SK-N-SH (cell line): ENCODE results near the gene SEZ6L2. TPM values are rescaled to one million over a fixed set of nuclear protein-coding genes. Genes with fewer than 3 reads are reported as not detected.

ENCODE experiments used
- CTCF ChIA-PET: fragments of 300-600, 350-600 bp; formaldehyde crosslinking; extraction: SDS; loops from one replicate; lab custom pipeline; 2021; lab: Yijun Ruan, JAX
- POLR2A ChIA-PET: fragments of 350-600 bp; sonication (Branson Sonifier 250); formaldehyde crosslinking; extraction: SDS; loops from one replicate; lab custom pipeline; 2020; ENCODE audit warnings: antibody characterized with exemption, inconsistent platforms; lab: Yijun Ruan, JAX
- DNase-seq: peaks from one replicate; pipeline ENCODE4 v3.0.0; 2012
- H2AFZ ChIP-seq: fragments of 200-600 bp; sonication (generic); 2 replicates; pipeline ENCODE4 v1.8.1; 2016; ENCODE audit warnings: antibody characterized with exemption, mild to moderate bottlenecking, low read depth
- H3F3A ChIP-seq: fragments of 200-600 bp; sonication (generic); replicated peaks from 2 replicates; pipeline ENCODE3; 2016; ENCODE audit warnings: antibody characterized with exemption, mild to moderate bottlenecking; ENCODE audit not compliant: insufficient read depth
- H3K27ac ChIP-seq, 2 experiments: fragments of 200-500 bp in 1 of 2; fragments of 200-600 bp in 1 of 2; sonication (Bioruptor generic) in 1 of 2; sonication (generic), shearing (Covaris generic) in 1 of 2; 2 replicates each; pipeline versions ENCODE4 v1.5.1 to v1.6.1; 2014 to 2016; ENCODE audit warnings: low read depth in 2 of 2, inconsistent platforms in 1 of 2, low read length in 1 of 2, mild to moderate bottlenecking in 1 of 2, mixed read lengths in 1 of 2
- H3K27me3 ChIP-seq: fragments of 200-600 bp; sonication (generic), shearing (Covaris generic); 2 replicates; pipeline ENCODE4 v1.6.1; 2016; ENCODE audit warnings: mixed run types; ENCODE audit not compliant: insufficient read depth
- H3K36me3 ChIP-seq, 2 experiments: fragments of 200-500 bp in 1 of 2; fragments of 200-600 bp in 1 of 2; sonication (Bioruptor generic) in 1 of 2; sonication (generic) in 1 of 2; replicated peaks in 1 of 2; 2 replicates each; pipeline versions ENCODE3 to v1.5.1; 2014 to 2016; ENCODE audit warnings: low read length in 1 of 2, mild to moderate bottlenecking in 1 of 2; ENCODE audit not compliant: insufficient read depth in 2 of 2, control insufficient read depth in 1 of 2
- H3K4me1 ChIP-seq, 2 experiments: fragments of 200-500 bp in 1 of 2; fragments of 200-600 bp in 1 of 2; sonication (Bioruptor generic) in 1 of 2; sonication (generic), shearing (Covaris generic) in 1 of 2; 2 replicates each; pipeline versions ENCODE4 v1.5.1 to v1.6.1; 2014 to 2016; ENCODE audit warnings: low read depth in 1 of 2, low read length in 1 of 2, mixed run types in 1 of 2; ENCODE audit not compliant: insufficient read depth in 2 of 2, control insufficient read depth in 1 of 2
- H3K4me2 ChIP-seq: fragments of 200-600 bp; sonication (generic), shearing (Covaris generic); 2 replicates; pipeline ENCODE4 v1.6.1; 2017; ENCODE audit warnings: mixed run types
- H3K4me3 ChIP-seq, 2 experiments: fragments of 200-500 bp in 1 of 2; fragments of 200-600 bp in 1 of 2; sonication (Bioruptor generic) in 1 of 2; sonication (generic), shearing (Covaris generic) in 1 of 2; 2 replicates each; pipeline versions ENCODE4 v1.5.1 to v1.8.1; 2014 to 2016; ENCODE audit warnings: low read depth in 2 of 2, inconsistent platforms in 1 of 2, low read length in 1 of 2, mild to moderate bottlenecking in 1 of 2, mixed read lengths in 1 of 2, moderate library complexity in 1 of 2
- H3K79me2 ChIP-seq: fragments of 200-600 bp; sonication (generic); 2 replicates; pipeline ENCODE4 v1.8.1; 2017; ENCODE audit warnings: mild to moderate bottlenecking; ENCODE audit not compliant: insufficient read depth
- H3K9ac ChIP-seq: fragments of 200-600 bp; sonication (generic); 2 replicates; pipeline ENCODE4 v1.6.1; 2017; ENCODE audit warnings: mixed run types
- H3K9me2 ChIP-seq: fragments of 200-600 bp; sonication (generic); 2 replicates; pipeline ENCODE4 v1.6.1; 2017; ENCODE audit warnings: mixed run types
- H3K9me3 ChIP-seq: fragments of 200-600 bp; sonication (generic); 2 replicates; pipeline ENCODE4 v1.6.1; 2017; ENCODE audit warnings: mixed run types, mild to moderate bottlenecking, moderate library complexity
- H4K20me1 ChIP-seq: fragments of 200-600 bp; sonication (generic); 2 replicates; pipeline ENCODE4 v1.6.1; 2017; ENCODE audit warnings: mild to moderate bottlenecking, mixed run types; ENCODE audit not compliant: insufficient read depth
- CHD2 ChIP-seq: fragments of 150-350 bp; IDR thresholded peaks from 2 replicates; pipeline ENCODE4 v1.6.1; 2018; ENCODE audit warnings: low read length; ENCODE audit not compliant: partially characterized antibody
- ELF1 ChIP-seq: IDR thresholded peaks from 2 replicates; pipeline ENCODE4 v1.4.0; 2012
- GATA2 ChIP-seq: sonication (generic); formaldehyde crosslinking; IDR thresholded peaks from 2 replicates; pipeline ENCODE4 v1.5.0; 2020; ENCODE audit warnings: mild to moderate bottlenecking, missing genetic modification reagents
- POLR2AphosphoS5 ChIP-seq: IDR thresholded peaks from 2 replicates; pipeline ENCODE4 v1.6.1; 2012; ENCODE audit warnings: low read depth, low read length
- RAD21 ChIP-seq: IDR thresholded peaks from 2 replicates; pipeline ENCODE4 v1.6.1; 2012; ENCODE audit warnings: mild to moderate bottlenecking, low read length
- RCOR1 ChIP-seq: fragments of 150-350 bp; IDR thresholded peaks from 2 replicates; pipeline ENCODE4 v1.6.1; 2017; ENCODE audit warnings: antibody characterized with exemption, low read length
- RXRA ChIP-seq: IDR thresholded peaks from 2 replicates; pipeline ENCODE4 v1.4.0; 2012; ENCODE audit warnings: low read depth, mild to moderate bottlenecking, borderline replicate concordance
- SMC3 ChIP-seq: IDR thresholded peaks from 2 replicates; pipeline ENCODE4 v1.6.1; 2012; ENCODE audit warnings: low read depth, low read length, improper control_type of control experiment
- YY1 ChIP-seq: IDR thresholded peaks from 2 replicates; pipeline ENCODE4 v1.4.0; 2012; ENCODE audit warnings: low read depth, mild to moderate bottlenecking
- WGBS: methylation state at CpG from one replicate; pipeline ENCODE4 v1.1.6; 2017; ENCODE audit warnings: low lambda C conversion rate; 5-methylcytosine and 5-hydroxymethylcytosine counted together
- polyA plus RNA-seq, 3 experiments: library from polyadenylated mRNA; depleted of rRNA; stranded (reverse); fragments of >200 nt; gene quantifications; 2 replicates each; pipeline ENCODE4 v1.2.3, GENCODE V29; 2012
- TF ChIP-seq, protein P1 (sequence below): IDR thresholded peaks from 2 replicates; pipeline ENCODE4 v1.6.1; 2012; ENCODE audit warnings: mild to moderate bottlenecking, low read depth, low read length, moderate library complexity
- TF ChIP-seq, protein P2 (sequence below): fragments of 200-600 bp; sonication (generic); IDR thresholded peaks from 2 replicates; pipeline ENCODE4 v1.6.1; 2017; ENCODE audit warnings: antibody characterized with exemption, mild to moderate bottlenecking, moderate library complexity

The SEZ6L2 gene
- polyA plus RNA-seq, 1 of the 3 experiments (the other 2 are of a cell fraction), result 59.8 TPM

DNA sequence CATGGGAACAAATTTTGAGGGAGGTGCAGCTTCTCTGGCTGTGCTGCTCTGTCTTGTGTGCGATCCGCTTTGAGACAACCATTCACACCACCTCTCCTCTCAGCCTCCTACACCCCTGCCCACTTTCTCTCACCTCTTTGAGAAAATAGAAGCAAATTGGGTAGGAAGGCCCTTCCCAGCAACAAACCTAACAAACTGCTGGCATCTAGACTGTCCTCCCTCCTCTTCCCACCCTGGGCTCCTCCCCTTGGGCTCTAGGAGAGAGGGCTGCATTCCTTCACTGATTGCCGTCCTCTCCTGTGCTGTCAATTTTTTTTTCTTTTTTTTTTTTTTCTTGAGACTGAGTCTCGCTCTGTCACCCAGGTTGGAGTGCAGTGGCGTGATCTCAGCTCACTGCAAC, 49.8 kb downstream of the SEZ6L2 start (continued):
- TF ChIP-seq, protein P1, sequence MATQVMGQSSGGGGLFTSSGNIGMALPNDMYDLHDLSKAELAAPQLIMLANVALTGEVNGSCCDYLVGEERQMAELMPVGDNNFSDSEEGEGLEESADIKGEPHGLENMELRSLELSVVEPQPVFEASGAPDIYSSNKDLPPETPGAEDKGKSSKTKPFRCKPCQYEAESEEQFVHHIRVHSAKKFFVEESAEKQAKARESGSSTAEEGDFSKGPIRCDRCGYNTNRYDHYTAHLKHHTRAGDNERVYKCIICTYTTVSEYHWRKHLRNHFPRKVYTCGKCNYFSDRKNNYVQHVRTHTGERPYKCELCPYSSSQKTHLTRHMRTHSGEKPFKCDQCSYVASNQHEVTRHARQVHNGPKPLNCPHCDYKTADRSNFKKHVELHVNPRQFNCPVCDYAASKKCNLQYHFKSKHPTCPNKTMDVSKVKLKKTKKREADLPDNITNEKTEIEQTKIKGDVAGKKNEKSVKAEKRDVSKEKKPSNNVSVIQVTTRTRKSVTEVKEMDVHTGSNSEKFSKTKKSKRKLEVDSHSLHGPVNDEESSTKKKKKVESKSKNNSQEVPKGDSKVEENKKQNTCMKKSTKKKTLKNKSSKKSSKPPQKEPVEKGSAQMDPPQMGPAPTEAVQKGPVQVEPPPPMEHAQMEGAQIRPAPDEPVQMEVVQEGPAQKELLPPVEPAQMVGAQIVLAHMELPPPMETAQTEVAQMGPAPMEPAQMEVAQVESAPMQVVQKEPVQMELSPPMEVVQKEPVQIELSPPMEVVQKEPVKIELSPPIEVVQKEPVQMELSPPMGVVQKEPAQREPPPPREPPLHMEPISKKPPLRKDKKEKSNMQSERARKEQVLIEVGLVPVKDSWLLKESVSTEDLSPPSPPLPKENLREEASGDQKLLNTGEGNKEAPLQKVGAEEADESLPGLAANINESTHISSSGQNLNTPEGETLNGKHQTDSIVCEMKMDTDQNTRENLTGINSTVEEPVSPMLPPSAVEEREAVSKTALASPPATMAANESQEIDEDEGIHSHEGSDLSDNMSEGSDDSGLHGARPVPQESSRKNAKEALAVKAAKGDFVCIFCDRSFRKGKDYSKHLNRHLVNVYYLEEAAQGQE, result no peak
- TF ChIP-seq RXRA (no peak), ELF1 (no peak), CHD2 (no peak), RCOR1 (no peak), POLR2AphosphoS5 (no peak)

DNA sequence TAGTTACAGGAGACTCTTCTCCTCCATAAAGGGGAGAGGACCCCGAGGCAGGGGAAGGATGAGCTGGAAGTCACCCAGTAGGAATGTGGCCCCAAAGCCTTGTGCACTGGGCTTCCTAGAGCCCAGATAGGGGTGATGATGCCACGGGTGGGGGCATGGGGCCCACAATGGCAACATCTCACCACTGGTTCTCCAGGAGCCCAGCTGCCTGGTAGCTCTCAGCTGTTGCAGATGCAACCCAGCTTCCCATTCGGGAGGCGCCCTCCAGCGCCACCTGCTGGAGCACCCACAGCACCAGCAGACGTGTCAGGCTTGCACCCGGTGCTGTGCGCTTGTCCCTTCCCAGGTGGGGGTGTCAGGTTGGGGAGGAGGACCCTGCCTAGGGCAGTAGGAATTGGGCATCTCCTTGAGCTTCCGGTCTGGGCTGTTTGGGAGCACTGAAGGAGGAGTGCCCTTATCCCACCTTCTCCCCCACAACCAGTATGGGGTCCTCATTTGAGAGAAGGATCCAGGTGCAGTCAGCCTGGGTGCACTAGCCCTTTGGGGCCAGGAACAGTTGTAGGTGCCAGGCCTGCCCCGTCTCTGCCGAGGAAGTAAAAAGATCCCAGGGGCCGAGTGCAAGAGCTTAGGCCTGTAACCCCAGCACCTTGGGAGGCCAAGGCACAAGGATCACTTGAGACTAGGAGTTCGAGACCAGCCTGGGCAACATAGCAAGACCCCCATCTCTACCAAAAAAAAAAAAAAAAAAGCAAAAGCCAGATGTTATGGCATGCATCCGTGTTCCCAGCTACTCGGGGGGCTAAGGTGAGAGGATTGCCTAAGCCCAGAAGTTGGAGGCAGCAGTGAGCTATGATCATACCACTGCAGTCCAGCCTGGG, 50.7 kb downstream of the SEZ6L2 start:
- Histone ChIP-seq H3K27me3 (no peaks in the 10 kb centered on the region), H2AFZ (no peak overlapping the region), H3K9me3 (no peaks in the 10 kb centered on the region), H3K36me3 (peaks cover 19% of the 10 kb centered on the region in 2 experiments), H3K9ac (no peak overlapping the region), H3K79me2 (no peaks in the 10 kb centered on the region), H3K4me2 (no peak overlapping the region), H3K4me3 (no peak overlapping the region; a peak in 1 of 4 replicates), H3K27ac (no peak overlapping the region), H3K9me2 (no peaks in the 10 kb centered on the region), H3K4me1 (no peaks in the 10 kb centered on the region)
- CTCF ChIA-PET, result interaction anchor here (0.6 to 5.9 kb wide), 38 partner anchors 8 to 185 kb away, joined by 3 to 129 read pairs (median 4); partner anchors contain the start of genes C16orf92, CDIPT, KIF22 and MAZ
- WGBS, result 80% methylated on average over 8 of the region's 15 CpGs
- peak; percentile 83 for DNase-seq
- TF ChIP-seq CHD2 (peak; percentile 27), SMC3 (peak; percentile 78), RAD21 (peak; percentile 70), GATA2 (no peak), YY1 (no peak)
- TF ChIP-seq, protein P2, sequence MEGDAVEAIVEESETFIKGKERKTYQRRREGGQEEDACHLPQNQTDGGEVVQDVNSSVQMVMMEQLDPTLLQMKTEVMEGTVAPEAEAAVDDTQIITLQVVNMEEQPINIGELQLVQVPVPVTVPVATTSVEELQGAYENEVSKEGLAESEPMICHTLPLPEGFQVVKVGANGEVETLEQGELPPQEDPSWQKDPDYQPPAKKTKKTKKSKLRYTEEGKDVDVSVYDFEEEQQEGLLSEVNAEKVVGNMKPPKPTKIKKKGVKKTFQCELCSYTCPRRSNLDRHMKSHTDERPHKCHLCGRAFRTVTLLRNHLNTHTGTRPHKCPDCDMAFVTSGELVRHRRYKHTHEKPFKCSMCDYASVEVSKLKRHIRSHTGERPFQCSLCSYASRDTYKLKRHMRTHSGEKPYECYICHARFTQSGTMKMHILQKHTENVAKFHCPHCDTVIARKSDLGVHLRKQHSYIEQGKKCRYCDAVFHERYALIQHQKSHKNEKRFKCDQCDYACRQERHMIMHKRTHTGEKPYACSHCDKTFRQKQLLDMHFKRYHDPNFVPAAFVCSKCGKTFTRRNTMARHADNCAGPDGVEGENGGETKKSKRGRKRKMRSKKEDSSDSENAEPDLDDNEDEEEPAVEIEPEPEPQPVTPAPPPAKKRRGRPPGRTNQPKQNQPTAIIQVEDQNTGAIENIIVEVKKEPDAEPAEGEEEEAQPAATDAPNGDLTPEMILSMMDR, result peak; percentile 89
- TF ChIP-seq, all 33 proteins: peak for 4
- peaks cover 30% of the 10 kb centered on the region for H3F3A ChIP-seq
- no peaks in the 10 kb centered on the region for H4K20me1 ChIP-seq
- POLR2A ChIA-PET, result interaction anchor here (0.6 to 1.2 kb wide), 6 partner anchors 20 to 59 kb away, joined by 3 read pairs; partner anchors contain the start of genes MAZ and PAGR1
